ENCODE data around the gene SERPINI2.
"Not testable (repeated sequence)": the region's sequence is repeated elsewhere in the genome, so short reads cannot be mapped to it uniquely, and the experiment has no call there.

The SERPINI2 gene

DNA sequence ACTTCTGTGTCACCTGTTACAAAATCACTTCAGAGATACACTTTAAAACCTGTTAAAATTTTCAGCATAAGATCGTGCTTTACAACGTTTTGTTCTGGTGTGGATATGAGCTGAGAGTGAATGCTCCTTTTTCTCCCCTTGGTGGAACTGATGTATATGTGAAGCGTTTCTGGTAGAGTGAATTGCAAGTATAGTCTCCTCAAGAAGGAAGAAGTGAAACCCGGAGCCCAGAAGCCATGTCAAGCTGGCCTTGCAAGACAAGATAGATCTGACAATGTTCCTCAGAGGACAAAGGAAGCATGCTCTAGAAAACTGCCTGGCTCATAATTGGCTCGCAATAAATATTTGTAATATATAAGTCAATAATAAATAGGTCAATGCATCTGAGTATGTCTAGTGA lies 23.6 kb downstream of the SERPINI2 start:
- no peak for DNase-seq (ENCODE audit: low read depth, low spot score)

DNA sequence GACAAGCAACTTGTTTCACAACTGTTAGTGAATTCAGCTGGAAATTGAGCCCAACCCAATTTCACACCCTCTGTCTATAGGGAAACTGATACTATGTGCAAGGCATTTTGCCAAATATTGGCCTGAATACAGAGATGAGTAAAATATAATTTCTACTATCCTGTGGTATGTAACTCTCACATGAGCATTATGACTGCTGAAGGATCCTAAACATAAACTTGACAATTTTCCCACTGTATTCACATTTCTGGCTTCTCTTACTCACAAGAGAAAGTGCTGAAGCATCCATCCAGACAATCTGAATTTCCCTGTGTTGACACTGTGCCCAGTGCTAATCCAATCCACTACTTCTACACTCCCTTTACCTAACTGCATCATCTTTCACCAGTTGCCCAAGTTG lies 28.4 kb downstream of the SERPINI2 start:
- no peak for DNase-seq (ENCODE audit: low read depth, low spot score)

DNA sequence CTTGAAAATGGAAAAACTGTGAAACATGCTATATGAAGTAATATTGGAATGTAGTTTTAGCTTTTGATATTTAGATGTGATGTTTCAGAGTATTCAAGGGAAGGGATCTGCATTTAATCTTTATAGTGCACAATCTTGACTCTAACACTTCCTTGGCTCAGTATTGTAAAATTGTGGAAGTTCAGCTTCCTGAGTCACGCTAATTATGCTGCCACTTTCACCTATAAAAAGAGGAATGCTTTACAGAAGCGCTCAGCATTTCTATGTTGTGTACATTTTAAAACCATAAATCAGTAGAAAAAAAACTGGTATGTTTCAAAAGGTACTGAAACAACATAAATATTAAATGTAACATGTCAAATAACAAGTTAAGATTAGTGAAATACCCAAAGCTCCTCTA lies 32.6 kb downstream of the SERPINI2 start:
- no peak for DNase-seq (ENCODE audit: low read depth, low spot score)

DNA sequence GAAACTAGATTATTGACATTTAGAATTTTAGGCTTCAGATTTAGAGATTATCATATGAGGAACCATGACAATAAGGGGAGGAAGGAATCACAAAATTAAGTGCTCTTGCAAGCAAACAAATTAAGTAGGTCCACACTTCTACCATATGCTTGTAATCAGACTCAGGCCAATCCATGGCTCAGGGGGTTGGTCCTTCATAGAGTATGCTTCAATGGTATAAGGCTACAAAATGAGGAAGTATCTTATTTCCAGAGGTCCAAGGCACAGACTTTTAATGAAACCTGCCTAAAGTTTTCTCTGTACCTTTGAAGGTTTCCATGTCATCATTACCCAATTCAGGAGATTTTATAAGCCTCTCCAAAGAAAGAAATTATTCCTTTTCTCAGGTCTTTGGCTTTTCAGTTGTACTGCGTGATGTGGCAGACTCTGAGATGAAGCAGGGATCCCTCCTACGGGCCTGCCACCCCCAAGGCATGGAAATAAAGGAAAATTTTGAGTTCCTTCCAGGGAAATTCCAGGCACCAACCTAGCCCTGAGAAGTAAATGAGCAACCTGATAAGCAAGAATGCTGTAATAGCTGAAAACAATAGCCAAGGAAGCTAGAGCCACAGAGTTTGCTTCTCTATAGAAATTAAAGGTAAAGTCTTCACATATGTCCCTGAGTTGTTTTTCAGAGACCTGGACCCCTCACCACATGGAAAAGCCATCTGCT lies 36.3 kb downstream of the SERPINI2 start:
- no peak for DNase-seq (ENCODE audit: low read depth, low spot score)

DNA sequence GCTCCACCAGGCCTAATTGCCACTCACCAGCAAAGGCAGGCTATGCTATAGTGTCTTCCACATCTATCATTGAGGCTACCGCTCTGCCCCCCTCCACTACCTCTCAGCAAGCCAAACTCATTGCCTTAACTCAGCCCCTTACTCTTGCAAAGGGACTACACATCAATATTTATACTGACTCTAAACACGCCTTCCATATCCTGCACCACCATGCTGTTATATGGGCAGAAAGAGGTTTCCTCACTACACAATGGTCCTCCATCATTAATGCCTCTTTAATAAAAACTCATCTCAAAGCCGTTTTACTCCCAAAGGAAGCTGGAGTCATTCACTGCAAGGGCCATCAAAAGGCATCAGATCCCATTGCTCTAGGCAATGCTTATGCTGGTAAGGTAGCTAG lies 46.9 kb downstream of the SERPINI2 start:
- DNase-seq (ENCODE audit: low read depth, low spot score): not testable (repeated sequence)

DNA sequence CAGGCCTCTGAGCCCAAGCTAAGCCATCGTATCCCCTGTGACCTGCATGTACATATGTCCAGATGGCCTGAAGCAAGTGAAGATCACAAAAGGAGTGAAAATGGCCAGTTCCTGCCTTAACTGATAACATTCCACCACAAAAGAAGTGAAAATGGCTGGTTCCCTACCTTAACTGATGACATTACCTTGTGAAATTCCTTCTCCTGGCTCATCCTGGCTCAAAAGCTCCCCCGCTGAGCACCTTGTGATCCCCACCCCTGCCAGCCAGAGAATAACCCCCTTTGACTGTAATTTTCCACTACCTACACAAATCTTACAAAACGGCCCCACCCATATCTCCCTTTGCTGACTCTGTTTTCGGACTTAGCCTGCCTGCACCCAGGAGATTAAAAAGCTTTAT lies 51.4 kb downstream of the SERPINI2 start:
- DNase-seq (ENCODE audit: low read depth, low spot score): not testable (repeated sequence)

DNA sequence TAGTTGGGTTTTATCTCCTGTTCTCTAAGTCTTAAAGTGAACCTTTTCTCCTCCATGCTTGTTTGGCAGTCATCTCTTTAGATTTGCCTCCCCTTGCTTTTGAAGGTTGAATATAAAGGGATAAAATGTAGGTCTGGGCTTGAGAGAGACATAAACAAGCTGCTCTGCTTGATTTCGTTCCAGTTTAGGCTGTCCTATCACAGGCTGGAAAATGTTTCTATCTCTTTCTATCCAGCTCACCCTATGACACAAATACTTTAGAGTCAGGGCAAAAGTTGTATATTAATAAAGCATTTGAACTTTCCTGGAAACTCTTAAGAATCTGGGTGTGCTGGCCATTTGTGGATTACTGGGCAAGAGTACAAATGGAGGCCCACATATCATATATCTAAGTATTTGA lies 64.2 kb downstream of the SERPINI2 start:
- DNase-seq (ENCODE audit: low read depth, low spot score): no peak

DNA sequence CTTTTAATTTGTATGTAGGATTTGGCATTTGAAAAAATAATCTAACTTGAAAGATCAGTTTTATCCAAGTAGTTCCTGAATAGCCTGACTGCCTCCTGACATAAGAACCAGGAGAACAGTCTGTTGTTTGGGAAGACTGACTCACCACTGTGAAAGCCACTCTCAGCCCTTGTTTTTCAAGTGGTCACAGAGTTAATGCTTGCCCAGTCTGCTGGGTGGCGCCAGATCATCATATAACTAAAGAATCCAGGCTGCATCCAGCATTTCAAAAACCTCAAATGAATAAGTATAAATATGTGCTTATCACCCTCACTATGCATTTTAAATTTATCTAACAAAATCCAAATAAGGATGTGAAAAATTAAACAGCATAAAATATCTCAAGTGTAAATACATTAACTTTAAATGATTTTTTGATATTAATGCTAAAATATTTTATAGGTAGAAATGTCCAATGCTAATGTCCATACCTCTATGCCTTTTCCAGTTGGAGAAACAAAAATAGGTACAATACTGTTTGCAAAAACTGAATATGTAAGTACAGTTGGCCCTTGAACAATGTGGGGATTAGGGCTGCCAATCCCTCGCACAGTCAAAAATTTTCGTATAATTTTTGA lies 66.9 kb downstream of the SERPINI2 start:
- DNase-seq (ENCODE audit: low read depth, low spot score): peak; percentile 88

DNA sequence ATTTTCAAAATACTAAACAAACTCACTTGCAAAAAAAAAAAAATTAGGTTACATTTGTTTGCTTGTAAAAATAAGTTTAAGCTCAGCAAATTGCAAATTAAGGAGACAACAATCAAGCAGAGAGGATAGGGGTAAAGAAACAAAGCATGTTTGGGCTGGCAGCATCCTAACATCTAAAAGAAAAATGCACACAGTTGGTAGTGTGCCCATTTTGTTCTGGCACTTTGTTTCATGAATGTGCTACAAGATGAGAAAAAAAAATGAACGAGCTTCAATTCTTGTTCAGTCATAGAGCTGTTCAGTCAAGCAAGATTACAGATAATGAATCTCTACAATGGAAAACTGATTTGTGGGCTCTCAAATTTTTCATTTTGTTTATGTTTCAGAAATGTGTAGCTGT lies 76.0 kb downstream of the SERPINI2 start:
- DNase-seq (ENCODE audit: low read depth, low spot score): peak; percentile 12

DNA sequence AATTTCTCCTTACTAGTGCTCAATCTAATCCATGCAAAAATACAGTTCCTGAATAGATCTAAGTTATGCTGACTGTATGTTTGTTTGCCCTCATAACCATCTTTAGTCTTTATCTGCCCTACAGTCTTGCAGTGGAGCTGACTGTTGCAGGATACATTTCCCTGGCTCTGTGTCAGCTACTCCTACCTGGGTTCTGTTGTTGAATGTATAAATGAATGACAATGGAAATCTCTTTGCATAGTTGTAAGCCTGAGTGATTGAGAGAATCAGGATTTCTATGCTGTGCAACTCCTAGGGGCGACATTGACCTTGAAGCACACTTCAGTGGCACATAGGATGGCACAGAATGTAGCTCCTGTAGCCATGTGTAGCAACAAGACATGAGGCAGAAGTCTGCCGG lies 77.8 kb downstream of the SERPINI2 start:
- DNase-seq (ENCODE audit: low read depth, low spot score): no peak

DNA sequence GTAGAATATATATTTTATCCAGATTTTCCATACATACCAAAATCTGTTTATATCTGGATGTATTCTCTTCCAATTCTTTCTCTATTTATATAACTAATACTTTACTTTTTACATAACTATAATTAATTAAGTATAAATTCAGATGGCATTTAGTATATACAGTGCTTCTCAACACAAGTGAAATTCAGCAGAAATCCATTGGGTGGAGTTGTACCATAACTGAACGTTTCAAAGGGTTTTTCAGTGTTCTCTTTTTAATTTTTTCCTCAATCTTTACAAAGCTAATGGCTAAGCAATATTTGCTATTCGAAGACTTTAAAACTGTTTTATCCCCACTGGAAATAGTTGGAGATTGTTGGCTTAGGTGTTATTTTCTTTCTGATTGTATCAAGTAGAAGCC lies 79.8 kb downstream of the SERPINI2 start:
- DNase-seq (ENCODE audit: low read depth, low spot score): no peak

Measured in astrocyte of the hippocampus (primary cell).